ENCODE measurements around the gene PIK3R1. TPM values are rescaled to one million over a fixed set of nuclear protein-coding genes. Genes with fewer than 3 reads are reported as not detected.

The PIK3R1 gene
- total RNA-seq, 1 experiment from 2014 or later, result 11.3 TPM

DNA sequence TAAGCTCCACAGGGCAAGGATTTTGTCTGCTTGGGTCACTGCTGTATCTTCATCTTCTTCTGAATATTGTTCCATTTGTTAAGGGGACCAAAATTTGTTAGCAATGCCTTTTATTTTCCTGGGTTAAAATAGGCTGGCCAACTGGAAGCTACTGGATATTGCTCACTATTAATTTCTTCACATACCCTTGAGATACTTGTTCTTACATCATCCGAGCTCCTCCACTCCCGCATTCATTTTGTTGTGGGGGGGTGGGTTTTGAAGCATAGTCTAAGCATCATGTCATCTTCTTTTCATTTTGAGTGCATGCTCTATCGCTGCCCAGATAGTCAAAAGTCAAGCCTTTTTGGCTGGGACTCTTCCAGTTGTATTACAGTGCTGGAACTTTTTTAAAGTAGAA lies 42.5 kb upstream of the PIK3R1 start:
- Histone ChIP-seq H3K79me1 (ENCODE audit: insufficient read depth, low read depth, low read length, poor library complexity, severe bottlenecking) (no peaks in the 10 kb centered on the region), H3K23ac (ENCODE audit: insufficient read length, low read depth, low read length) (no peak overlapping the region), H3K9me3 (ENCODE audit: control insufficient read depth, low read depth, low read length) (no peaks in the 10 kb centered on the region), H3K79me2 (ENCODE audit: insufficient read depth, low read length) (no peaks in the 10 kb centered on the region), H3K23me2 (ENCODE audit: insufficient read length, low read depth, low read length, poor library complexity, severe bottlenecking) (no peaks in the 10 kb centered on the region), H2AK5ac (ENCODE audit: insufficient read length, low read length) (no peak overlapping the region), H4K20me1 (ENCODE audit: control insufficient read depth, insufficient read depth, insufficient read length) (no peaks in the 10 kb centered on the region), H3K14ac (ENCODE audit: insufficient read depth, low read length) (no peak overlapping the region), H2AFZ (ENCODE audit: low read length) (no peak overlapping the region), H3K27me3 (ENCODE audit: insufficient read depth, low read length) (no peaks in the 10 kb centered on the region; the same call in 1 of the 2 replicates), H4K91ac (ENCODE audit: insufficient read length, low read depth, low read length) (no peak overlapping the region), H3K4ac (ENCODE audit: low read depth, low read length) (no peak overlapping the region), H2BK12ac (ENCODE audit: insufficient read length, low read depth, low read length) (no peak overlapping the region), H2BK120ac (ENCODE audit: low read depth, low read length, poor library complexity, severe bottlenecking) (no peak overlapping the region), H3K27ac (ENCODE audit: insufficient read length, low read depth, low read length) (no peak overlapping the region), H2BK5ac (ENCODE audit: insufficient read length, low read length) (no peak overlapping the region), H4K5ac (ENCODE audit: insufficient read length, low read depth, low read length) (no peak overlapping the region), H3K18ac (ENCODE audit: insufficient read length, low read depth, low read length) (no peak overlapping the region), H2BK20ac (ENCODE audit: low read depth, low read length, poor library complexity, severe bottlenecking) (no peak overlapping the region), H3K56ac (ENCODE audit: insufficient read length, low read depth, low read length) (no peak overlapping the region), H2BK15ac (ENCODE audit: low read depth, low read length) (no peak overlapping the region), H3K4me1 (ENCODE audit: insufficient read depth, low read length) (peaks cover 2% of the 10 kb centered on the region; the same call in 1 of the 2 replicates), H3T11ph (ENCODE audit: low read length) (no peak overlapping the region), H3K9ac (ENCODE audit: extremely low read depth, insufficient read length, low read length) (no peak overlapping the region), H3K4me2 (ENCODE audit: insufficient read depth, insufficient read length, low read length) (no peak overlapping the region), H4K8ac (replicated peaks; ENCODE audit: insufficient read length, low read depth, low read length) (no peak overlapping the region)
- Mint-ChIP-seq H3K27me3 (ENCODE audit: low read depth) (no peaks in the 10 kb centered on the region; the same call in 1 of the 2 replicates), H3K36me3 (ENCODE audit: insufficient read depth in 1 of 3, low read depth in 3 of 3) (no peaks in the 10 kb centered on the region; a peak in 1 of 7 replicates), H3K4me3 (no peak overlapping the region), H3K27ac (no peak overlapping the region), H3K9me3 (no peaks in the 10 kb centered on the region; a peak in 1 of 5 replicates), H3K4me1 (peaks cover 23 to 26% of the 10 kb centered on the region in 2 experiments)
- no CpG with 5 or more reads among the region's 3 CpGs for WGBS (ENCODE audit: extremely low coverage, insufficient read length, low lambda C conversion rate)
- DNase-seq, result no peak
- TF ChIP-seq, protein P1, sequence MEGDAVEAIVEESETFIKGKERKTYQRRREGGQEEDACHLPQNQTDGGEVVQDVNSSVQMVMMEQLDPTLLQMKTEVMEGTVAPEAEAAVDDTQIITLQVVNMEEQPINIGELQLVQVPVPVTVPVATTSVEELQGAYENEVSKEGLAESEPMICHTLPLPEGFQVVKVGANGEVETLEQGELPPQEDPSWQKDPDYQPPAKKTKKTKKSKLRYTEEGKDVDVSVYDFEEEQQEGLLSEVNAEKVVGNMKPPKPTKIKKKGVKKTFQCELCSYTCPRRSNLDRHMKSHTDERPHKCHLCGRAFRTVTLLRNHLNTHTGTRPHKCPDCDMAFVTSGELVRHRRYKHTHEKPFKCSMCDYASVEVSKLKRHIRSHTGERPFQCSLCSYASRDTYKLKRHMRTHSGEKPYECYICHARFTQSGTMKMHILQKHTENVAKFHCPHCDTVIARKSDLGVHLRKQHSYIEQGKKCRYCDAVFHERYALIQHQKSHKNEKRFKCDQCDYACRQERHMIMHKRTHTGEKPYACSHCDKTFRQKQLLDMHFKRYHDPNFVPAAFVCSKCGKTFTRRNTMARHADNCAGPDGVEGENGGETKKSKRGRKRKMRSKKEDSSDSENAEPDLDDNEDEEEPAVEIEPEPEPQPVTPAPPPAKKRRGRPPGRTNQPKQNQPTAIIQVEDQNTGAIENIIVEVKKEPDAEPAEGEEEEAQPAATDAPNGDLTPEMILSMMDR (conservative IDR thresholded peaks at IDR 0.05), result no peak

All from H9 (cell line).